Measurements from ENCODE around the gene HAUS5. TPM values are rescaled to one million over a fixed set of nuclear protein-coding genes. Genes with fewer than 3 reads are reported as not detected.

Gene HAUS5
- total RNA-seq, 1 donor from 2014 or later: 9.1 TPM

- no peak for ATAC-seq
Observed at GRCh38 chr19:35628264-35628564, 15.7 kb downstream of the HAUS5 start.

GRCh38 chr19:35628565-35629331 lies 16.2 kb downstream of the HAUS5 start, which contains the start of gene RBM42:
TSS of gene RBM42 (plus strand) at chr19:35629036. CDS start at chr19:35629154, 118 bp downstream.
- peaks cover 19% of the 10 kb centered on the region for H3K4me1 ChIP-seq
- intact Hi-C loops (cut with DNase I): no loop called here
- DNase-seq (peak; percentile 97), ATAC-seq (peak; percentile 100)
- peaks cover 37% of the 10 kb centered on the region for H3K36me3 ChIP-seq
- TF ChIP-seq CTCF (IDR thresholded peaks at IDR 0.05): no peak
- H3K27me3 ChIP-seq (ENCODE audit: low read depth): no peaks in the 10 kb centered on the region
- H3K9me3 ChIP-seq: no peaks in the 10 kb centered on the region
- peak within 1 kb of the TSS; percentile 95 for H3K27ac ChIP-seq
- H3K4me3 ChIP-seq: peak within 1 kb of the TSS; percentile 88

More at GRCh38 chr19:35628264-35628564, 15.7 kb downstream of the HAUS5 start:
- H3K27me3 ChIP-seq (ENCODE audit: low read depth): no peaks in the 10 kb centered on the region
- no peak for DNase-seq
- H3K27ac ChIP-seq: peak overlapping the region; percentile 95
- no peaks in the 10 kb centered on the region for H3K9me3 ChIP-seq
- peaks cover 32% of the 10 kb centered on the region for H3K36me3 ChIP-seq
- no peak for TF ChIP-seq CTCF (IDR thresholded peaks at IDR 0.05)
- intact Hi-C loops (cut with DNase I): no loop called here
- peak overlapping the region; percentile 88 for H3K4me3 ChIP-seq
- H3K4me1 ChIP-seq: peaks cover 19% of the 10 kb centered on the region

- no peak for ATAC-seq
- peak overlapping the region; percentile 95 for H3K27ac ChIP-seq
Observed at GRCh38 chr19:35629332-35629633, 16.7 kb downstream of the HAUS5 start.

GRCh38 chr19:35633727-35634440 lies 21.3 kb downstream of the HAUS5 start:
- Histone ChIP-seq H3K4me3 (no peak overlapping the region), H3K36me3 (peaks cover 83% of the 10 kb centered on the region), H3K27ac (no peak overlapping the region), H3K4me1 (peaks cover 13% of the 10 kb centered on the region), H3K9me3 (no peaks in the 10 kb centered on the region), H3K27me3 (ENCODE audit: low read depth) (no peaks in the 10 kb centered on the region)
- ATAC-seq (no peak), DNase-seq (no peak)
- TF ChIP-seq CTCF (IDR thresholded peaks at IDR 0.05): no peak
- intact Hi-C loops (cut with DNase I): no loop called here

More at GRCh38 chr19:35629332-35629633, 16.7 kb downstream of the HAUS5 start:
- Histone ChIP-seq H3K9me3 (no peaks in the 10 kb centered on the region), H3K36me3 (peaks cover 42% of the 10 kb centered on the region), H3K4me3 (peak overlapping the region; percentile 88), H3K4me1 (peaks cover 19% of the 10 kb centered on the region), H3K27me3 (ENCODE audit: low read depth) (no peaks in the 10 kb centered on the region)
- intact Hi-C loops (cut with DNase I): no loop called here
- TF ChIP-seq CTCF (IDR thresholded peaks at IDR 0.05): no peak
- DNase-seq: no peak

- no peak overlapping the region for H3K4me3 ChIP-seq
- H3K36me3 ChIP-seq: peaks cover 67% of the 10 kb centered on the region
- DNase-seq (no peak), ATAC-seq (no peak)
- TF ChIP-seq CTCF (IDR thresholded peaks at IDR 0.05): no peak
- H3K27me3 ChIP-seq (ENCODE audit: low read depth): no peaks in the 10 kb centered on the region
- no peak overlapping the region for H3K27ac ChIP-seq
- no peaks in the 10 kb centered on the region for H3K9me3 ChIP-seq
- intact Hi-C loops (cut with DNase I): no loop called here
- H3K4me1 ChIP-seq: no peaks in the 10 kb centered on the region
Observed at GRCh38 chr19:35636651-35637050, 24.1 kb downstream of the HAUS5 start.
